GM12872 (cell line): ENCODE measurements around the gene CRHR2.

Experiments used
- TF ChIP-seq, protein P1 (sequence below): IDR thresholded peaks from 3 replicates; pipeline ENCODE4 v1.5.1; 2011; ENCODE audit warnings: low read depth, mild to moderate bottlenecking, low read length, moderate library complexity; ENCODE audit not compliant: insufficient read depth

Gene CRHR2

DNA sequence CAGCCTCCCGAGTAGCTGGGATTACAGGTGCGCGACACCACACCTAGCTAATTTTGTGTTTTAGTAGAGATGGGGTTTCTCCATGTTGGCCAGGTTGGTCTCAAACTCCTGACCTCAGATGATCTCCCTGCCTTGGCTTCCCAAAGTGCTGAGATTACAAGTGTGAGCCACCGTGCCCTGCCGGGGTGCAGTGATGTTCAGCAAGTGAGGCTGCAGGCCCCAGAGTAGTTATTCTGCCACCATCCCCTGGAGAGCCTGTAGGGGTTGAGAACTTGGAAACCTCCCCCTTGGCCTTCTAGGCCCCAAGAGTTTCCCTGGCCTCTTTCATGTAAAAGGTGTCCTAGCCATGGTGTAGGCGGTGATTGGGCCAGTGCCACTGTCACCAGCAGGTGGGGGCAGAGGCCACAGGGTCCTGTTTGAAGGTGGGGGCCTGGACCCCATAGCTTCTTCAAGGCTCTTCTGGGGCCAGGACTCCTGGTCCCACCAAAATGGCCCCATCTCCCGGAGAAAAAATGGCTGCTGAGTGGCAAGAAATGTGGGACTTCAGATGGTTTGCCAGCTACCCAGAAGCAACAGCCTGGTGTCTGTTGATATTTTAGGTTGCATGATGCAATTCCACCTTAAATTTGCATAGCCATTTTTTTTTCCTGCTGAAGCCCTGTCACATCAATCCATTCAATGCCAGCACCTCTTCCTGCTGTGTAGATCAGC, 44.2 kb upstream of the CRHR2 start:
- TF ChIP-seq, protein P1, sequence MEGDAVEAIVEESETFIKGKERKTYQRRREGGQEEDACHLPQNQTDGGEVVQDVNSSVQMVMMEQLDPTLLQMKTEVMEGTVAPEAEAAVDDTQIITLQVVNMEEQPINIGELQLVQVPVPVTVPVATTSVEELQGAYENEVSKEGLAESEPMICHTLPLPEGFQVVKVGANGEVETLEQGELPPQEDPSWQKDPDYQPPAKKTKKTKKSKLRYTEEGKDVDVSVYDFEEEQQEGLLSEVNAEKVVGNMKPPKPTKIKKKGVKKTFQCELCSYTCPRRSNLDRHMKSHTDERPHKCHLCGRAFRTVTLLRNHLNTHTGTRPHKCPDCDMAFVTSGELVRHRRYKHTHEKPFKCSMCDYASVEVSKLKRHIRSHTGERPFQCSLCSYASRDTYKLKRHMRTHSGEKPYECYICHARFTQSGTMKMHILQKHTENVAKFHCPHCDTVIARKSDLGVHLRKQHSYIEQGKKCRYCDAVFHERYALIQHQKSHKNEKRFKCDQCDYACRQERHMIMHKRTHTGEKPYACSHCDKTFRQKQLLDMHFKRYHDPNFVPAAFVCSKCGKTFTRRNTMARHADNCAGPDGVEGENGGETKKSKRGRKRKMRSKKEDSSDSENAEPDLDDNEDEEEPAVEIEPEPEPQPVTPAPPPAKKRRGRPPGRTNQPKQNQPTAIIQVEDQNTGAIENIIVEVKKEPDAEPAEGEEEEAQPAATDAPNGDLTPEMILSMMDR: peak; percentile 21; the same call in 1 of the 3 replicates

DNA sequence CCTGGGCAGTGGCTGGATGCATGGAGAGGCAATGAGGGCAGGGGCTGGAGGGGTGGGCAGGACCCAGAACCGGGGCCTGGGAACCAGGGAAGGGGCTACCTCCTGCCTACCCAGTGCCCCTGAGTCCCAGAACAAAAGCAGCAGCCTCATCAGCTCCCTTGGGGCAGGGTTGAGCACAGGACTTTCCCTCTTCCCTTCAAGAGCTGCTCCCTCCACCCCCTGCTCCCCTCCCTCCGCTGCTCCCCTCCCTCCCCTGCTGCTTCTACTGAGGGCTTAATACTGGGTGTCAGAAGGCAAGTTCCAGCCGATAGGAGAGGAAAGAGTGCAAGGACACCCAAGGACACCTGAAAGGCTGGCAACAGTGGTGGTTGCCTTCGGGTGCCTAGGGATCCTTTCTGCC, 41.5 kb upstream of the CRHR2 start:
- TF ChIP-seq, protein P1: no peak

- TF ChIP-seq, protein P1: no peak
Observed at GRCh38 chr7:30722671-30723070, 40.4 kb upstream of the CRHR2 start.

DNA sequence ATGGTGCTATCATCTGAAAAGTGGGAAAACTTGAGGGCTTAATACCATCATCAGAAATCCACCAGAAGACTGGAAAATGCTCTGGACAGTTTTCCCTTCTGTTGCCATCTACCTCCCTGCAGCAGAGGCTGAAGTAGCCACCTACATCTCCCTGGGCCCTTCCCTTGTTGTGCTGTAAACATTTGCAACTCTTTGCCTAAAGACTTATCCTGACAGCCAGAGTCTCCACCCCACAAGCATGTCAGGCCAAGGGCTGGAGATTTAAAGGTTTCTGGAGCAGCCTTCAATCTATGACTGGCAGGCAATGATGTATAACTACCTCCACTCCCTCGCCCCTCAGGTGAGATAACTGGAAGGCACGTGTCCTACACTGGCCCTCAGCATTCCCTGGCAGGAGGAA, 39.9 kb upstream of the CRHR2 start:
- TF ChIP-seq, protein P1: no peak

- TF ChIP-seq, protein P1: no peak
Observed at GRCh38 chr7:30721211-30721610, 39.0 kb upstream of the CRHR2 start.

GRCh38 chr7:30717181-30717580, 34.9 kb upstream of the CRHR2 start:
- TF ChIP-seq, protein P1: no peak

DNA sequence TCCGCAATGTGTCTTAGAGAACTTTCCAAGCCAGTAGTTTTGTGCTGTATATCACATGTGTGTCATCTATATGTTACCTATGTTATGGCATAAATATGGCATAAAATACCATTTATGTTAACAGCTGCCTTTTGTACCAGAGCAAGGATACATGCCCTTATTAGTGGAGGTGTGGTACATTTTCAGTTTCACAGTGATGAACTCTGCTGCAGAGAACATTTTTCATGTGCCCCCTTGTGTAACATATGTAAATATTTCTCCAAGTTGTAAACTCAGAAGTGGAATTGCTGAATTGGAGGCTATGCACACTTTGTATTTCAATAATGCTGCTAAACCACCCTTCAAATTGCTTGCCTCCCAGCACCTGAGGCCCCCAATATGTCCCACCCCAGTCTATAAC, 31.9 kb upstream of the CRHR2 start:
- TF ChIP-seq, protein P1: no peak
